Measurements from ENCODE around the gene RNU2-1. TPM values are rescaled to one million over a fixed set of nuclear protein-coding genes. Genes with fewer than 3 reads are reported as not detected.
"Not testable (repeated sequence)": the region's sequence is repeated elsewhere in the genome, so short reads cannot be mapped to it uniquely, and the experiment has no call there.

Gene RNU2-1
- total RNA-seq, 1 experiment from 2014 or later = not detected

DNA sequence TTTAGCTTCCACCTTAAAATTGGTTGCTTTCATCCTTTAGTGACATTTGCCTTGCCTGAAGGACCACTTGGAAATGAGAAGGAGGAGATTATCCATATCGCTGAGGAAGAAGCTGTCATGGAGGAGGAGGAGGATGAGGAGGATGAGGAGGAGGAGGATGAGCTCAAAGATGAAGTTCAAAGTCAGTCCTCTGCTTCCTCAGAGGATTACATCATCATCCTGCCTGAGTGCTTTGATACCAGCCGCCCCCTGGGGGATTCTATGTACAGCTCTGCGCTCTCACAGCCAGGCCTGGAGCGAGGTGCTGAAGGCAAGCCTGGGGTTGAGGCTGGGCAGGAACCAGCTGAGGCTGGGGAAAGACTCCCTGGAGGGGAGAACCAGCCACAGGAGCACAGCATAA is 33.6 kb downstream of the RNU2-1 start:
- Histone ChIP-seq H3K79me2 (ENCODE audit: low read length) (no peaks in the 10 kb centered on the region), H3K9ac (ENCODE audit: low read length) (no peak overlapping the region), H4K20me1 (ENCODE audit: low read length) (no peaks in the 10 kb centered on the region), H3K9me3 (ENCODE audit: low read length) (no peaks in the 10 kb centered on the region), H3F3A (ENCODE audit: low read length, unreplicated experiment) (no peaks in the 10 kb centered on the region), H3K27ac (ENCODE audit: low read length) (no peak overlapping the region), H3K4me1 (ENCODE audit: insufficient read depth, low read length) (no peaks in the 10 kb centered on the region), H3K27me3 (ENCODE audit: low read length) (no peaks in the 10 kb centered on the region), H3K4me2 (ENCODE audit: low read length) (no peak overlapping the region), H3K9me2 (replicated peaks; ENCODE audit: low read length) (no peaks in the 10 kb centered on the region), H3K4me3 (ENCODE audit: low read length) (no peak overlapping the region), H2AFZ (ENCODE audit: low read length) (no peak overlapping the region), H3K36me3 (ENCODE audit: low read depth, low read length) (peaks cover 12% of the 10 kb centered on the region; the same call in 1 of the 2 replicates)
- no peak for ATAC-seq
- CTCF ChIA-PET = interaction anchor here (1.2 kb wide), 1 partner anchor 176 kb away, joined by 3 read pairs; no protein-coding TSS in a partner anchor
- POLR2A ChIA-PET (ENCODE audit: unreplicated experiment) = no interaction called here
- TF ChIP-seq EZH2phosphoT487 (IDR thresholded peaks at IDR 0.05; ENCODE audit: borderline replicate concordance, low read length) (no peak), EZH2 (IDR thresholded peaks at IDR 0.05; ENCODE audit: low read length, unreplicated experiment) (no peak)
- TF ChIP-seq, protein P1, sequence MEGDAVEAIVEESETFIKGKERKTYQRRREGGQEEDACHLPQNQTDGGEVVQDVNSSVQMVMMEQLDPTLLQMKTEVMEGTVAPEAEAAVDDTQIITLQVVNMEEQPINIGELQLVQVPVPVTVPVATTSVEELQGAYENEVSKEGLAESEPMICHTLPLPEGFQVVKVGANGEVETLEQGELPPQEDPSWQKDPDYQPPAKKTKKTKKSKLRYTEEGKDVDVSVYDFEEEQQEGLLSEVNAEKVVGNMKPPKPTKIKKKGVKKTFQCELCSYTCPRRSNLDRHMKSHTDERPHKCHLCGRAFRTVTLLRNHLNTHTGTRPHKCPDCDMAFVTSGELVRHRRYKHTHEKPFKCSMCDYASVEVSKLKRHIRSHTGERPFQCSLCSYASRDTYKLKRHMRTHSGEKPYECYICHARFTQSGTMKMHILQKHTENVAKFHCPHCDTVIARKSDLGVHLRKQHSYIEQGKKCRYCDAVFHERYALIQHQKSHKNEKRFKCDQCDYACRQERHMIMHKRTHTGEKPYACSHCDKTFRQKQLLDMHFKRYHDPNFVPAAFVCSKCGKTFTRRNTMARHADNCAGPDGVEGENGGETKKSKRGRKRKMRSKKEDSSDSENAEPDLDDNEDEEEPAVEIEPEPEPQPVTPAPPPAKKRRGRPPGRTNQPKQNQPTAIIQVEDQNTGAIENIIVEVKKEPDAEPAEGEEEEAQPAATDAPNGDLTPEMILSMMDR (conservative IDR thresholded peaks at IDR 0.05; ENCODE audit: low read depth, low read length) = no peak
- DNase-seq = no peak
- intact Hi-C loops (cut with micrococcal nuclease) = no loop called here
- no TSS peak for BruUV-seq (replicated peaks)

DNA sequence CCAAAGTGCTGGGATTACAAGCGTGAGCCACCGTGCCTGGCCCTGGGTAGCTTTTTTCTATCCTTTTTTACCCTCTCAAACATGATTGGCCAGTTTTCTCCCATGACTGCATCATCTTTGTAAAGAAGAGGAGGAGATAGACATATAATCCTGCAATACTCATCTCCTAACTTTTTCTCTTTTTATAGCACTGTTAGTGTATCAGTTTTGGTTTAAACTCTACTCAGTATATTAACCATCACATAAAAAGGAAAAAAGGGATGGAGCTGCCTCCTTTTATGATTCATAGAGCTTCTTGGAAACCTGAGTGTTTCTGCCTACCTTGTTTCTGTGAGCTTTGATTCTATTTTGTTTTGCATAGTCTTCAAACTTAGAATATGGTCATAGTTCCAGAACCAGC is 34.1 kb downstream of the RNU2-1 start:
- Histone ChIP-seq H3K4me1 (ENCODE audit: insufficient read depth, low read length) (no peaks in the 10 kb centered on the region), H3K27ac (ENCODE audit: low read length) (no peak overlapping the region), H2AFZ (ENCODE audit: low read length) (no peak overlapping the region), H3K9ac (ENCODE audit: low read length) (no peak overlapping the region), H3K27me3 (ENCODE audit: low read length) (no peaks in the 10 kb centered on the region), H3K9me3 (ENCODE audit: low read length) (no peaks in the 10 kb centered on the region), H4K20me1 (ENCODE audit: low read length) (no peaks in the 10 kb centered on the region), H3F3A (ENCODE audit: low read length, unreplicated experiment) (no peaks in the 10 kb centered on the region), H3K4me2 (ENCODE audit: low read length) (no peak overlapping the region), H3K79me2 (ENCODE audit: low read length) (no peaks in the 10 kb centered on the region), H3K4me3 (ENCODE audit: low read length) (no peak overlapping the region), H3K9me2 (replicated peaks; ENCODE audit: low read length) (no peaks in the 10 kb centered on the region), H3K36me3 (ENCODE audit: low read depth, low read length) (peaks cover 17% of the 10 kb centered on the region; the same call in 1 of the 2 replicates)
- ChIA-PET CTCF (interaction anchor here (1.2 kb wide), 1 partner anchor 175 kb away, joined by 3 read pairs; no protein-coding TSS in a partner anchor), POLR2A (ENCODE audit: unreplicated experiment) (no interaction called here)
- intact Hi-C loops (cut with micrococcal nuclease) = no loop called here
- TF ChIP-seq EZH2phosphoT487 (IDR thresholded peaks at IDR 0.05; ENCODE audit: borderline replicate concordance, low read length) = no peak
- TF ChIP-seq, protein P1 (conservative IDR thresholded peaks at IDR 0.05; ENCODE audit: low read depth, low read length) = no peak
- no peak for TF ChIP-seq EZH2 (IDR thresholded peaks at IDR 0.05; ENCODE audit: low read length, unreplicated experiment)
- ATAC-seq (no peak), DNase-seq (no peak)
- BruUV-seq (replicated peaks) = no TSS peak

DNA sequence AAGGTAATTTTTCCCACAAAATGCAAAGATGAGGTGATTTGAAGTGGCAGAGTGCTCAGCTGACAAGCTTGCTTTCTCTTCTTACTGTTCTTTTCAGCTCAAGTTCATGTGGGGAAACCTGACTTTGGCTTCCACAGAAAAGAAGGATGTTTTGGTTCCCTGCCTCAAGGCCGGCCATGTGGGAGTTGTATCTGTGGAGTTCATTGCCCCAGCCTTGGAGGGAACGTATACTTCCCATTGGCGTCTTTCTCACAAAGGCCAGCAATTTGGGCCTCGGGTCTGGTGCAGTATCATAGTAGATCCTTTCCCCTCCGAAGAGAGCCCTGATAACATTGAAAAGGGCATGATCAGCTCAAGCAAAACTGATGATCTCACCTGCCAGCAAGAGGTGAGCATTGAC is 40.5 kb downstream of the RNU2-1 start:
- intact Hi-C loops (cut with micrococcal nuclease) = no loop called here
- Histone ChIP-seq H3K4me3 (ENCODE audit: low read length) (no peak overlapping the region), H3K27me3 (ENCODE audit: low read length) (no peaks in the 10 kb centered on the region), H3F3A (ENCODE audit: low read length, unreplicated experiment) (no peaks in the 10 kb centered on the region), H3K9me3 (ENCODE audit: low read length) (no peaks in the 10 kb centered on the region), H2AFZ (ENCODE audit: low read length) (no peak overlapping the region), H3K9ac (ENCODE audit: low read length) (no peak overlapping the region), H3K27ac (ENCODE audit: low read length) (no peak overlapping the region), H3K79me2 (ENCODE audit: low read length) (no peaks in the 10 kb centered on the region), H3K4me2 (ENCODE audit: low read length) (no peak overlapping the region), H3K9me2 (replicated peaks; ENCODE audit: low read length) (no peaks in the 10 kb centered on the region), H4K20me1 (ENCODE audit: low read length) (no peaks in the 10 kb centered on the region), H3K4me1 (ENCODE audit: insufficient read depth, low read length) (no peaks in the 10 kb centered on the region), H3K36me3 (ENCODE audit: low read depth, low read length) (peaks cover 28% of the 10 kb centered on the region)
- TF ChIP-seq, protein P1 (conservative IDR thresholded peaks at IDR 0.05; ENCODE audit: low read depth, low read length) = no peak
- ATAC-seq (no peak), DNase-seq (no peak)
- POLR2A ChIA-PET (ENCODE audit: unreplicated experiment) = no interaction called here
- CTCF ChIA-PET = no interaction called here
- BruUV-seq (replicated peaks) = TSS peak; percentile 11

DNA sequence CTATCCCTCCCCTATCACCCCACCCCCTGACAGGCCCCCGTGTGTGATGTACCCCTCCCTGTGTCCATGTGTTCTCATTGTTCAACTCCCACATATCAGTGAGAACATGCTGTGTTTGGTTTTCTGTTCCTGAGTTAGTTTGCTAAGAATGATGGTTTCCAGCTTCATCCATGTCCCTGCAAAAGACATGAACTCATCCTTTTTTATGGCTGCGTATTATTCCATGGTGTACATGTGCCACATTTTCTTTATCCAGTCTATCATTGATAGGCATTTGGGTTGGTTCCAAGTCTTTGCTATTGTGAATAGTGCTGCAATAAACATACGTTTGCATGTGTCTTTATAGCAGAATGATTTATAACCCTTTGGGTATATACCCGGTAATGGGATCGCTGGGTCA is 47.1 kb downstream of the RNU2-1 start:
- not testable (repeated sequence) for BruUV-seq (replicated peaks)

More for the DNA sequence above, 47.1 kb downstream of the RNU2-1 start:
- CTCF ChIA-PET; H4K20me1 ChIP-seq (ENCODE audit: low read length); DNase-seq; H3K9me2 ChIP-seq (replicated peaks; ENCODE audit: low read length); H3K9me3 ChIP-seq (ENCODE audit: low read length); H2AFZ ChIP-seq (ENCODE audit: low read length); H3K4me2 ChIP-seq (ENCODE audit: low read length); H3F3A ChIP-seq (ENCODE audit: low read length, unreplicated experiment); H3K9ac ChIP-seq (ENCODE audit: low read length); ATAC-seq; POLR2A ChIA-PET (ENCODE audit: unreplicated experiment); H3K79me2 ChIP-seq (ENCODE audit: low read length); H3K4me1 ChIP-seq (ENCODE audit: insufficient read depth, low read length); H3K27me3 ChIP-seq (ENCODE audit: low read length); H3K4me3 ChIP-seq (ENCODE audit: low read length); intact Hi-C loops (cut with micrococcal nuclease); H3K27ac ChIP-seq (ENCODE audit: low read length): not testable (repeated sequence)
- peaks cover 14% of the 10 kb centered on the region for H3K36me3 ChIP-seq (ENCODE audit: low read depth, low read length)

Data from PC-3 (cell line).